WTC11 (cell line): ENCODE results near the gene F8. TPM values are rescaled to one million over a fixed set of nuclear protein-coding genes. Genes with fewer than 3 reads are reported as not detected.
"Not testable (repeated sequence)": the region's sequence is repeated elsewhere in the genome, so short reads cannot be mapped to it uniquely, and the experiment has no call there.

Experiments used
- ATAC-seq: fragments of 200-7000 bp; cut with Tn5 transposase; 2 replicates; pipeline ENCODE4 v1.10.0; 2021; ENCODE audit warnings: mild to moderate bottlenecking, moderate library complexity
- CTCF ChIA-PET: fragments of 300-600 bp; sonication (Branson Sonifier 250); formaldehyde crosslinking; loops from one replicate; lab custom pipeline; 2021; ENCODE audit warnings: antibody characterized with exemption; lab: Charles Lee
- POLR2A ChIA-PET: fragments of 350-600 bp; sonication (Branson Sonifier 250); formaldehyde crosslinking; loops from one replicate; lab custom pipeline; 2021; ENCODE audit warnings: antibody characterized with exemption; lab: Charles Lee
- DNase-seq: peaks from one replicate; pipeline ENCODE4 v3.0.0; 2021; ENCODE audit warnings: low spot score
- H3K27ac Mint-ChIP-seq: 2 replicates; pipeline ENCODE4 v1.8.0; 2021; ENCODE audit warnings: mixed read lengths
- H3K27me3 Mint-ChIP-seq: 2 replicates; pipeline ENCODE4 v1.8.0; 2021; ENCODE audit warnings: low read depth, mild to moderate bottlenecking, moderate library complexity, mixed read lengths
- H3K36me3 Mint-ChIP-seq: 2 replicates; pipeline ENCODE4 v1.8.0; 2021; ENCODE audit warnings: mixed read lengths
- H3K4me1 Mint-ChIP-seq: 2 replicates; pipeline ENCODE4 v1.8.0; 2022; ENCODE audit warnings: mixed read lengths
- H3K4me3 Mint-ChIP-seq: 2 replicates; pipeline ENCODE4 v1.8.0; 2021; ENCODE audit warnings: mild to moderate bottlenecking, moderate library complexity, mixed read lengths
- H3K9me3 Mint-ChIP-seq: 2 replicates; pipeline ENCODE4 v1.8.0; 2021; ENCODE audit warnings: mixed read lengths
- ATF2 ChIP-seq: sonication (generic); formaldehyde crosslinking; IDR thresholded peaks from 2 replicates; pipeline ENCODE4 v1.8.1; 2022; ENCODE audit warnings: low read depth, missing genetic modification reagents, borderline replicate concordance
- E2F1 ChIP-seq: sonication (generic); formaldehyde crosslinking; IDR thresholded peaks from 2 replicates; pipeline ENCODE4 v1.8.0; 2022; ENCODE audit warnings: mild to moderate bottlenecking, missing genetic modification reagents
- E2F5 ChIP-seq: sonication (generic); formaldehyde crosslinking; IDR thresholded peaks from 2 replicates; pipeline ENCODE4 v1.8.1; 2022; ENCODE audit warnings: mild to moderate bottlenecking, moderate library complexity, missing genetic modification reagents
- ELF4 ChIP-seq: sonication (generic); formaldehyde crosslinking; IDR thresholded peaks from 2 replicates; pipeline ENCODE4 v1.8.1; 2022; ENCODE audit warnings: low read depth, mild to moderate bottlenecking, moderate library complexity, missing genetic modification reagents
- EMX1 ChIP-seq: fragments of 250-450 bp; sonication (Bioruptor Pico); IDR thresholded peaks from 2 replicates; pipeline ENCODE4 v1.8.0; 2021; ENCODE audit warnings: mild to moderate bottlenecking
- HMGXB4 ChIP-seq: sonication (generic); formaldehyde crosslinking; IDR thresholded peaks from 2 replicates; pipeline ENCODE4 v1.8.1; 2023; ENCODE audit warnings: mild to moderate bottlenecking, moderate library complexity, missing genetic modification reagents
- IRF2 ChIP-seq: sonication (generic); formaldehyde crosslinking; IDR thresholded peaks from 2 replicates; pipeline ENCODE4 v1.8.0; 2022; ENCODE audit warnings: low read depth, missing genetic modification reagents, borderline replicate concordance
- NFATC4 ChIP-seq: fragments of 250-450 bp; sonication (Bioruptor Pico); IDR thresholded peaks from 2 replicates; pipeline ENCODE4 v1.9.0; 2021; ENCODE audit warnings: mild to moderate bottlenecking
- RELA ChIP-seq: sonication (generic); formaldehyde crosslinking; IDR thresholded peaks from 2 replicates; pipeline ENCODE4 v1.8.1; 2022; ENCODE audit warnings: missing genetic modification reagents, mild to moderate bottlenecking, borderline replicate concordance
- RORB ChIP-seq: fragments of 250-450 bp; sonication (Bioruptor Pico); IDR thresholded peaks from 2 replicates; pipeline ENCODE4 v1.9.0; 2021; ENCODE audit warnings: mild to moderate bottlenecking
- SMAD4 ChIP-seq: sonication (generic); formaldehyde crosslinking; IDR thresholded peaks from 2 replicates; pipeline ENCODE4 v1.8.0; 2022; ENCODE audit warnings: mild to moderate bottlenecking, missing genetic modification reagents
- TCF7 ChIP-seq: sonication (generic); formaldehyde crosslinking; IDR thresholded peaks from 2 replicates; pipeline ENCODE4 v1.8.0; 2022; ENCODE audit warnings: mild to moderate bottlenecking, low read depth, missing genetic modification reagents, moderate library complexity
- TEAD1 ChIP-seq: sonication (generic); formaldehyde crosslinking; IDR thresholded peaks from 2 replicates; pipeline ENCODE4 v1.8.0; 2022; ENCODE audit warnings: mild to moderate bottlenecking, missing genetic modification reagents
- ZMAT4 ChIP-seq: fragments of 250-450 bp; sonication (Bioruptor Pico); IDR thresholded peaks from 2 replicates; pipeline ENCODE4 v1.9.0; 2021; ENCODE audit warnings: mild to moderate bottlenecking
- ZNF138 ChIP-seq: sonication (generic); formaldehyde crosslinking; conservative IDR thresholded peaks from 2 replicates; pipeline ENCODE4 v1.8.1; 2022; ENCODE audit warnings: mild to moderate bottlenecking, moderate library complexity, missing genetic modification reagents
- ZNF396 ChIP-seq: fragments of 250-450 bp; sonication (Bioruptor Pico); IDR thresholded peaks from 2 replicates; pipeline ENCODE4 v1.8.0; 2021; ENCODE audit warnings: mild to moderate bottlenecking, moderate library complexity, borderline replicate concordance
- ZNF512 ChIP-seq: sonication (generic); formaldehyde crosslinking; IDR thresholded peaks from 2 replicates; pipeline ENCODE4 v1.8.1; 2022; ENCODE audit warnings: missing genetic modification reagents, borderline replicate concordance
- total RNA-seq: library from RNA; stranded (reverse); gene quantifications from 3 replicates; pipeline ENCODE4 v1.2.3, GENCODE V29; 2021

The F8 gene
- total RNA-seq, 1 experiment from 2014 or later = 1.6 TPM

- TF ChIP-seq SMAD4 (CRISPR knock-in tag) = no peak
- no peak for TF ChIP-seq TCF7
- no peak for TF ChIP-seq RORB
These were observed 203.4 kb downstream of the F8 start (continued) for GRCh38 chrX:154818916-154819770.

GRCh38 chrX:154817048-154817618 is 205.4 kb downstream of the F8 start:
- CTCF ChIA-PET, ATAC-seq, DNase-seq, H3K9me3 Mint-ChIP-seq, H3K36me3 Mint-ChIP-seq, H3K4me3 Mint-ChIP-seq, POLR2A ChIA-PET, H3K27ac Mint-ChIP-seq, H3K27me3 Mint-ChIP-seq: not testable (repeated sequence)
- peaks cover 55% of the 10 kb centered on the region for H3K4me1 Mint-ChIP-seq

GRCh38 chrX:154816326-154816898 is 206.1 kb downstream of the F8 start:
- POLR2A ChIA-PET = not testable (repeated sequence)

GRCh38 chrX:154815274-154815818 is 207.2 kb downstream of the F8 start:
- H3K4me3 Mint-ChIP-seq = no peak overlapping the region
- peaks cover 8% of the 10 kb centered on the region for H3K9me3 Mint-ChIP-seq
- H3K27ac Mint-ChIP-seq = no peak overlapping the region
- H3K27me3 Mint-ChIP-seq = no peaks in the 10 kb centered on the region
- CTCF ChIA-PET = no interaction called here
- DNase-seq = no peak
- peaks cover 10% of the 10 kb centered on the region for H3K36me3 Mint-ChIP-seq
- TF ChIP-seq ZMAT4 (CRISPR knock-in tag) (no peak), ATF2 (CRISPR knock-in tag) (no peak), IRF2 (CRISPR knock-in tag) (no peak), ZNF138 (CRISPR knock-in tag) (no peak), ZNF396 (no peak), SMAD4 (CRISPR knock-in tag) (no peak), E2F5 (CRISPR knock-in tag) (no peak), HMGXB4 (CRISPR knock-in tag) (no peak), ZNF512 (no peak), NFATC4 (no peak), EMX1 (no peak), E2F1 (CRISPR knock-in tag) (no peak), RELA (CRISPR knock-in tag) (no peak), TEAD1 (CRISPR knock-in tag) (no peak), ELF4 (CRISPR knock-in tag) (no peak)
- POLR2A ChIA-PET = no interaction called here
- peaks cover 38% of the 10 kb centered on the region for H3K4me1 Mint-ChIP-seq
- ATAC-seq = no peak

More at GRCh38 chrX:154816326-154816898, 206.1 kb downstream of the F8 start:
- H3K4me3 Mint-ChIP-seq, ATAC-seq, H3K36me3 Mint-ChIP-seq, H3K27ac Mint-ChIP-seq, CTCF ChIA-PET, H3K27me3 Mint-ChIP-seq, H3K9me3 Mint-ChIP-seq, DNase-seq: not testable (repeated sequence)
- peaks cover 49% of the 10 kb centered on the region for H3K4me1 Mint-ChIP-seq
